Measurements from ENCODE around the gene AKNAD1. TPM values are rescaled to one million over a fixed set of nuclear protein-coding genes. Genes with fewer than 3 reads are reported as not detected.
"Not testable (repeated sequence)": the region's sequence is repeated elsewhere in the genome, so short reads cannot be mapped to it uniquely, and the experiment has no call there.

AKNAD1 gene
- total RNA-seq, 2 experiments from 2014 or later: not detected

- Mint-ChIP-seq H3K27ac (no peak overlapping the region), H3K9me3 (no peaks in the 10 kb centered on the region), H3K36me3 (ENCODE audit: low read depth) (no peaks in the 10 kb centered on the region), H3K4me3 (no peak overlapping the region), H3K4me1 (ENCODE audit: low read depth) (no peaks in the 10 kb centered on the region), H3K27me3 (peaks cover 3% of the 10 kb centered on the region)
- ChIA-PET CTCF (interaction anchor here (0.6 to 9.4 kb wide), 3 partner anchors 44 to 103 kb away, joined by 3 to 184 read pairs (median 3); no protein-coding TSS in a partner anchor), POLR2A (no interaction called here)
- ATAC-seq: no peak
- TF ChIP-seq CTCF (IDR thresholded peaks at IDR 0.05): no peak
- intact Hi-C loops (cut with micrococcal nuclease): no loop called here
- DNase-seq: no peak
These were observed 36.2 kb upstream of the AKNAD1 start for GRCh38 chr1:108893141-108893530.

- Mint-ChIP-seq H3K4me3 (no peak overlapping the region), H3K27me3 (peaks cover 3% of the 10 kb centered on the region), H3K36me3 (ENCODE audit: low read depth) (no peaks in the 10 kb centered on the region), H3K27ac (no peak overlapping the region), H3K9me3 (no peaks in the 10 kb centered on the region), H3K4me1 (ENCODE audit: low read depth) (no peaks in the 10 kb centered on the region)
- ChIA-PET CTCF (interaction anchor here (0.6 to 9.4 kb wide), 3 partner anchors 44 to 102 kb away, joined by 3 to 184 read pairs (median 3); no protein-coding TSS in a partner anchor), POLR2A (no interaction called here)
- TF ChIP-seq CTCF (IDR thresholded peaks at IDR 0.05): no peak
- ATAC-seq: no peak
- no peak for DNase-seq
- intact Hi-C loops (cut with micrococcal nuclease): no loop called here
These were observed 35.7 kb upstream of the AKNAD1 start for GRCh38 chr1:108892356-108893140.

- TF ChIP-seq CTCF (IDR thresholded peaks at IDR 0.05): no peak
- POLR2A ChIA-PET: no interaction called here
- H3K27me3 Mint-ChIP-seq: peaks cover 5% of the 10 kb centered on the region
- CTCF ChIA-PET: interaction anchor here (1.0 to 2.2 kb wide), 3 partner anchors 9 to 62 kb away, joined by 3 to 13 read pairs (median 4); no protein-coding TSS in a partner anchor
- ATAC-seq: no peak
- intact Hi-C loops (cut with micrococcal nuclease): no loop called here
- H3K4me3 Mint-ChIP-seq: no peak overlapping the region
- H3K36me3 Mint-ChIP-seq (ENCODE audit: low read depth): no peaks in the 10 kb centered on the region
- no peak for DNase-seq
- H3K4me1 Mint-ChIP-seq (ENCODE audit: low read depth): no peaks in the 10 kb centered on the region
- H3K27ac Mint-ChIP-seq: no peak overlapping the region
- no peaks in the 10 kb centered on the region for H3K9me3 Mint-ChIP-seq
These were observed 33.0 kb upstream of the AKNAD1 start for GRCh38 chr1:108889706-108890384.

- POLR2A ChIA-PET: not testable (repeated sequence)
These were observed 32.2 kb upstream of the AKNAD1 start for GRCh38 chr1:108889006-108889645.

GRCh38 chr1:108886292-108886691 is 29.4 kb upstream of the AKNAD1 start:
- peaks cover 5% of the 10 kb centered on the region for H3K27me3 Mint-ChIP-seq
- H3K4me3 Mint-ChIP-seq: no peak overlapping the region
- no peak for TF ChIP-seq CTCF (IDR thresholded peaks at IDR 0.05)
- H3K4me1 Mint-ChIP-seq (ENCODE audit: low read depth): no peaks in the 10 kb centered on the region
- ChIA-PET CTCF (interaction anchor here (1.2 to 1.3 kb wide), 2 partner anchors 12 to 58 kb away, joined by 4 to 5 read pairs; no protein-coding TSS in a partner anchor), POLR2A (no interaction called here)
- H3K9me3 Mint-ChIP-seq: no peaks in the 10 kb centered on the region
- H3K27ac Mint-ChIP-seq: no peak overlapping the region
- no peaks in the 10 kb centered on the region for H3K36me3 Mint-ChIP-seq (ENCODE audit: low read depth)
- ATAC-seq (no peak), DNase-seq (no peak)
- intact Hi-C loops (cut with micrococcal nuclease): no loop called here

More at GRCh38 chr1:108889006-108889645, 32.2 kb upstream of the AKNAD1 start:
- H3K27ac Mint-ChIP-seq; DNase-seq; H3K27me3 Mint-ChIP-seq; H3K36me3 Mint-ChIP-seq (ENCODE audit: low read depth); H3K9me3 Mint-ChIP-seq; H3K4me1 Mint-ChIP-seq (ENCODE audit: low read depth); intact Hi-C loops (cut with micrococcal nuclease); H3K4me3 Mint-ChIP-seq; ATAC-seq: not testable (repeated sequence)
- CTCF ChIA-PET: interaction anchor here (0.6 to 2.2 kb wide), 4 partner anchors 10 to 155 kb away, joined by 3 to 13 read pairs (median 4); no protein-coding TSS in a partner anchor

Measured in activated CD8-positive, alpha-beta T cell treated with anti-CD3 and anti-CD28 coated beads for 36 hours (primary cell).